AG09319 (cell line): ENCODE data around the gene TAF15.

Experiments used
- DNase-seq: peaks from one replicate; pipeline ENCODE4 v3.0.0-alpha.2; 2010; ENCODE audit warnings: low read depth; ENCODE audit errors: extremely low read depth
- CTCF ChIP-seq: IDR thresholded peaks from 2 replicates; pipeline ENCODE4 v1.5.1; 2011; ENCODE audit warnings: low read depth, mild to moderate bottlenecking, inconsistent platforms, low read length, moderate library complexity

The TAF15 gene

GRCh38 chr17:35765756-35766488, 43.4 kb upstream of the TAF15 start:
- TF ChIP-seq CTCF = no peak
- no peak for DNase-seq

GRCh38 chr17:35766489-35766877, 42.8 kb upstream of the TAF15 start:
- no peak for TF ChIP-seq CTCF
- no peak for DNase-seq

- no peak for DNase-seq
- TF ChIP-seq CTCF = peak; percentile 63
Measured at GRCh38 chr17:35766903-35767510, 42.3 kb upstream of the TAF15 start.

GRCh38 chr17:35768797-35769196, 40.5 kb upstream of the TAF15 start:
- TF ChIP-seq CTCF = no peak
- DNase-seq = no peak

GRCh38 chr17:35769895-35770486, 39.3 kb upstream of the TAF15 start:
- no peak for DNase-seq
- no peak; the same call in 1 of the 2 replicates for TF ChIP-seq CTCF

- no peak for TF ChIP-seq CTCF
- DNase-seq = no peak
Measured at GRCh38 chr17:35773129-35773528, 36.2 kb upstream of the TAF15 start.
